Ovary (tissue), 9 donors: ENCODE results near the gene CIROP. TPM values are rescaled to one million over a fixed set of nuclear protein-coding genes. Genes with fewer than 3 reads are reported as not detected.

Experiments used
- DNase-seq, 5 donors: peaks; one replicate each; pipeline ENCODE4 v3.0.0-alpha.2; 2019 to 2020
- H3K27ac ChIP-seq, 2 donors: fragments of 200-600 bp; one replicate each; pipeline versions ENCODE4 v1.5.1 to v1.8.0; 2019 to 2022
- H3K27me3 ChIP-seq: fragments of 200-600 bp; one replicate; pipeline ENCODE4 v1.8.0; 2022
- H3K36me3 ChIP-seq: fragments of 200-600 bp; sonication (generic); one replicate; pipeline ENCODE4 v1.5.1; 2019
- H3K4me1 ChIP-seq: one replicate; pipeline ENCODE4 v1.8.1; 2013; ENCODE audit warnings: mild to moderate bottlenecking, moderate library complexity; ENCODE audit not compliant: insufficient read depth
- H3K4me3 ChIP-seq: fragments of 200-600 bp; sonication (generic); one replicate; pipeline ENCODE4 v1.5.1; 2017
- H3K9me3 ChIP-seq, 2 donors: fragments of 200-600 bp in 1 of 2; sonication (generic) in 1 of 2; one replicate each; pipeline versions ENCODE4 v1.5.1 to v1.8.1; 2013 to 2019; ENCODE audit warnings: mild to moderate bottlenecking in 1 of 2, moderate library complexity in 1 of 2
- EP300 ChIP-seq: sonication (generic); formaldehyde crosslinking; IDR thresholded peaks from one replicate; pipeline ENCODE4 v1.6.1; 2017; ENCODE audit warnings: antibody characterized with exemption
- POLR2A ChIP-seq: fragments of 450-650 bp; IDR thresholded peaks from one replicate; pipeline ENCODE4 v1.6.1; 2017; ENCODE audit warnings: antibody characterized with exemption, mild to moderate bottlenecking, moderate library complexity
- WGBS, 3 donors: extraction: QIAGEN DNeasy Blood & Tissue Kit in 1 of 3; methylation state at CpG; one replicate each; pipeline versions ENCODE4 v1.1.5 to v1.1.7; 2013 to 2017; 5-methylcytosine and 5-hydroxymethylcytosine counted together
- intact Hi-C, 4 donors: fragments of 100-400 bp; cut with DNase I; formaldehyde crosslinking; loops; one replicate each; pipeline versions ENCODE4 v1.11.0 to v1.15.1; 2022 to 2023
- polyA plus RNA-seq, 2 donors: library from polyadenylated mRNA; stranded (reverse); fragments of 200-250 nt in 1 of 2; fragments of 350-450 nt in 1 of 2; fragmentation: Illumina TruSeq in 1 of 2; extraction: RNeasy Lipid Tissue Mini Kit (QIAGEN cat#74804) in 1 of 2; gene quantifications; one replicate each; pipeline ENCODE4 v1.2.3, GENCODE V29; 2013 to 2014
- total RNA-seq, 7 donors: library from RNA; depleted of rRNA in 2 of 7; stranded (reverse); fragments of >200 nt in 2 of 7; fragmentation: NEBNext Ultra II Directional in 3 of 7; extraction: Animal tissue kit (Norgen Biotek cat#: 25700) in 3 of 7; gene quantifications; one replicate each; pipeline versions ENCODE4 v1.1.0 to v1.2.4, GENCODE V29; 2016 to 2023
- TF ChIP-seq, protein P1 (sequence below), 3 donors: fragments of 450-650 bp in 2 of 3; fragments of 200-600 bp in 1 of 3; IDR thresholded peaks; one replicate each; pipeline versions ENCODE4 v1.5.1 to v1.8.0; 2016 to 2022; ENCODE audit warnings: antibody characterized with exemption in 3 of 3, mild to moderate bottlenecking in 1 of 3
- donor health status: DM: no; HTN: no; CAD: no; lungs with moderate emphysema.
- donor health status: DM: no; HTN: no; CAD: no.
- donor health status: Bipolar disorder and iron deficiency.
- donor health status: DM: yes; HTN: yes; CAD: no.
- donor health status: DM: no; HTN: no; CAD: no.
- donor health status: DM: yes; HTN: yes; CAD: no.

CIROP gene
- total and polyA plus RNA-seq, 9 donors: not detected

DNA sequence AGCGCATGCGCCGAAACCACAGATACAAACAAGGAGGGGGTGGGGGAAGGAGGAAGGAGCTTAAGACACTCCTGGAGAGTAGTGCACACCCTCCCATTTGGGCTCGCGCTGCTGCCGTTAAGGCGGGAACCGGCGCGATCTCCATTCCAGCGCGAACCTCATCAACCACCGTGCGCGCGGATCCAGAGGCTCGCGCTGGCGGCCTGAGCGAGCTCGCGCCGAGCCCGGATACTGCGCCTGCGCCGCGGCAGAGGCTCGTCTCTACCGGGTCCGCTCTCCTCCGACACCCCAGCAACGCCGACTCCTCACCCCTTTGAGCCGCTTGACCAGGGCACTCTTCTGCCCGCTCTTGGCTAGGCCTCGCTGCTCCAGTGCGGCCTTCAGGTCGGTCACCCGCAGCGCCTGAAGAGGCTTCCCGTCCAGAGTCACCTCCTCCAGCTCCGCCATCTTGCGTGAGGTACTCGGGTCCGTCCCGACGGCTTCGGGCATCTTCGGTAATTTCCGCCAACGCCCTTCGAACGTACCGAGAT is 10.1 kb downstream of the CIROP start, which contains the start of gene ACIN1:
ACIN1 (minus strand) TSS at position 471 of the 530 bp plus-strand sequence; CDS start at position 447, 24 bp downstream.
- H3K36me3 ChIP-seq: no peaks in the 10 kb centered on the region

DNA sequence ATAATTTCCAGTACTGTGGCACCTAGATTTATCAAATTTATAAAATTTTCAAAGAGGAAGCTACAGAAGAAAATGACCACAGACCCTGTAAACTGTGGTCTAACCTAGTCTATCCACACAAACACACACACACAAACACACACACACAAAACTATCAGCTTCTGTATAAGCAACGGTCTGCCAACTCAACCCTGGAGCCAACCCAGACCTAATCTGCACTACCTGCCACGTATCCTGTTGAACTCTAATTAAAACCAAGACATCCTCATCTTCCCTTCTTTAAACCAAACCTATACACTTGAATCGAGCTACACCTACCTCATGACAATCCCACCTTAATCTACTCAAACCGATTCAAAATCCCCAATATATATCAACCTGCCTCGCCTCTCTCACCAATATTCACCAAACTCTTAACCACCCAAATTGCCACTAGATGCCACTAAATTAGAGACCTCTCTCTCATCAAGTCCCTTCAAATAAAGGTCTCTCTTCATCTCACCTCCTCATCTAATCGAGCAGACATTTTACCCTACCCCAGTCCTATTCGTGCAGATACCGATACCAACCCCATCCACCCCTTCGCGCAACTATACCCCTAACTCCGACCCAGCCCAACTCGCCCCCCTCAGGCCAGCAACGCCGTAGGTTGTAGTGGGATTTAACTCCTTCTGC is 10.7 kb downstream of the CIROP start:
- 1 to 2% (median 1%) methylated on average over 14 of the region's 14 CpGs for WGBS, 3 donors

More for the DNA sequence above, 10.1 kb downstream of the CIROP start, which contains the start of gene ACIN1:
- 0 to 1% (median 0%) methylated on average over 52 to 55 of the region's 55 CpGs for WGBS, 3 donors
- no peaks in the 10 kb centered on the region for H3K27me3 ChIP-seq
- no peaks in the 10 kb centered on the region for H3K9me3 ChIP-seq
- intact Hi-C loops: no loop called here
- H3K4me1 ChIP-seq: peaks cover 7% of the 10 kb centered on the region
- DNase-seq: peak in 3 of 5 donors; percentile 78 to 100 (median 81)
- H3K4me3 ChIP-seq: peak within 1 kb of the TSS; percentile 97
- H3K27ac ChIP-seq: peak within 1 kb of the TSS; percentile 92 to 94
- TF ChIP-seq, protein P1, sequence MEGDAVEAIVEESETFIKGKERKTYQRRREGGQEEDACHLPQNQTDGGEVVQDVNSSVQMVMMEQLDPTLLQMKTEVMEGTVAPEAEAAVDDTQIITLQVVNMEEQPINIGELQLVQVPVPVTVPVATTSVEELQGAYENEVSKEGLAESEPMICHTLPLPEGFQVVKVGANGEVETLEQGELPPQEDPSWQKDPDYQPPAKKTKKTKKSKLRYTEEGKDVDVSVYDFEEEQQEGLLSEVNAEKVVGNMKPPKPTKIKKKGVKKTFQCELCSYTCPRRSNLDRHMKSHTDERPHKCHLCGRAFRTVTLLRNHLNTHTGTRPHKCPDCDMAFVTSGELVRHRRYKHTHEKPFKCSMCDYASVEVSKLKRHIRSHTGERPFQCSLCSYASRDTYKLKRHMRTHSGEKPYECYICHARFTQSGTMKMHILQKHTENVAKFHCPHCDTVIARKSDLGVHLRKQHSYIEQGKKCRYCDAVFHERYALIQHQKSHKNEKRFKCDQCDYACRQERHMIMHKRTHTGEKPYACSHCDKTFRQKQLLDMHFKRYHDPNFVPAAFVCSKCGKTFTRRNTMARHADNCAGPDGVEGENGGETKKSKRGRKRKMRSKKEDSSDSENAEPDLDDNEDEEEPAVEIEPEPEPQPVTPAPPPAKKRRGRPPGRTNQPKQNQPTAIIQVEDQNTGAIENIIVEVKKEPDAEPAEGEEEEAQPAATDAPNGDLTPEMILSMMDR (IDR thresholded peaks at IDR 0.05): no peak
- TF ChIP-seq POLR2A: peak; percentile 94

DNA sequence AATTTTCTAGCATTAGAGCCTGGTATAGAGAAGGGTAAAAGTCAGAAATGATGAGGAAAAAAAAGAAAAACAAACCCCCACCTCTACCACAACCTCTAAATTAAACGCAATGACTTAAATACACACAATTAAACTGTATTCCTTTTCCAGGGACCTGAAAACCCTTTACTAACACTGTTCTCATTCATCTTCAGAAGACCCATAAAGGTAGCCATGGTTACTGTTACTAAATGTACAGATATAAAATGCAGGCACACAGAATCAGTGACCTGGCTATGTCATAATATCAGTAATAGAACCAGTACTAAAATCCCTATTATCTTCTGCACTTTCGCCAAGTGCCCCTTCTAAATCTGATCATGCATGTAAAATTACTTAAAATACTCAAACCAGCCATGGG is 11.3 kb downstream of the CIROP start:
- Histone ChIP-seq H3K9me3 (no peaks in the 10 kb centered on the region), H3K4me1 (peaks cover 7% of the 10 kb centered on the region), H3K4me3 (peak overlapping the region; percentile 97), H3K27ac (no peak overlapping the region), H3K27me3 (no peaks in the 10 kb centered on the region), H3K36me3 (no peaks in the 10 kb centered on the region)
- 62 to 73% (median 71%) methylated on average over 2 of the region's 2 CpGs for WGBS, 3 donors
- no peak for DNase-seq
- TF ChIP-seq, protein P1 (IDR thresholded peaks at IDR 0.05): no peak
- TF ChIP-seq EP300 (no peak), POLR2A (no peak)
- intact Hi-C loops: no loop called here

More for the DNA sequence above, 10.7 kb downstream of the CIROP start:
- no peak for DNase-seq
- peak overlapping the region; percentile 97 for H3K4me3 ChIP-seq
- TF ChIP-seq, protein P1 (IDR thresholded peaks at IDR 0.05): no peak
- no peak for TF ChIP-seq EP300
- peaks cover 7% of the 10 kb centered on the region for H3K4me1 ChIP-seq
- H3K9me3 ChIP-seq: no peaks in the 10 kb centered on the region
- intact Hi-C loops: no loop called here
- peak overlapping the region; percentile 92 to 94 for H3K27ac ChIP-seq
- H3K27me3 ChIP-seq: no peaks in the 10 kb centered on the region
- no peaks in the 10 kb centered on the region for H3K36me3 ChIP-seq

DNA sequence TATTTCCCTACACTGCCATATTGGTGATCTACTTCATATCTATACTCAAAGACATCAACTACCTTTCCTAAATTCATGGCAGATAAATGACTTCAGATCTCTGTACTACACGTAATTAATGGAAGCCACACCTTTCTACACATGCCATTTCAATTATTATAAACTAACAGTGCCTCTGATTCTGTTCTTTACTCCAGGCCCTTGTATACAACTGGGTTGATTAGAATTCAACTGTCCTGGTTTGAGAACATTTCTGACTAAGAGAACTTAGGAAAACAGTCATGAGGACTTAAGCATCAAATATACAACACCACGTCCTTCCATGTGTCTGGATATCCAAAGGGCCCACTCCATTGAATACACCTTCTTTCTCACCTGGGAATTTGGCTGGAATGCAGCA is 11.7 kb downstream of the CIROP start:
- Histone ChIP-seq H3K36me3 (no peaks in the 10 kb centered on the region), H3K27ac (no peak overlapping the region), H3K9me3 (no peaks in the 10 kb centered on the region), H3K27me3 (no peaks in the 10 kb centered on the region), H3K4me1 (peaks cover 7% of the 10 kb centered on the region), H3K4me3 (no peak overlapping the region)
- DNase-seq: no peak
- intact Hi-C loops: no loop called here
- no peak for TF ChIP-seq POLR2A
- TF ChIP-seq EP300: no peak
- TF ChIP-seq, protein P1 (IDR thresholded peaks at IDR 0.05): no peak
- WGBS, 3 donors: 55 to 62% (median 59%) methylated on average over 2 of the region's 2 CpGs
